NCI-H2196 treated with DMSO at 0.1 percent for 48 hours (cell line): ENCODE results near the gene SMG6.
"Not testable (repeated sequence)": the region's sequence is repeated elsewhere in the genome, so short reads cannot be mapped to it uniquely, and the experiment has no call there.

Source experiments
- DNase-seq: peaks from one replicate; lab custom pipeline; 2025; ENCODE audit not compliant: unreplicated experiment; lab: John Stamatoyannopoulos, UW

The SMG6 gene

DNA sequence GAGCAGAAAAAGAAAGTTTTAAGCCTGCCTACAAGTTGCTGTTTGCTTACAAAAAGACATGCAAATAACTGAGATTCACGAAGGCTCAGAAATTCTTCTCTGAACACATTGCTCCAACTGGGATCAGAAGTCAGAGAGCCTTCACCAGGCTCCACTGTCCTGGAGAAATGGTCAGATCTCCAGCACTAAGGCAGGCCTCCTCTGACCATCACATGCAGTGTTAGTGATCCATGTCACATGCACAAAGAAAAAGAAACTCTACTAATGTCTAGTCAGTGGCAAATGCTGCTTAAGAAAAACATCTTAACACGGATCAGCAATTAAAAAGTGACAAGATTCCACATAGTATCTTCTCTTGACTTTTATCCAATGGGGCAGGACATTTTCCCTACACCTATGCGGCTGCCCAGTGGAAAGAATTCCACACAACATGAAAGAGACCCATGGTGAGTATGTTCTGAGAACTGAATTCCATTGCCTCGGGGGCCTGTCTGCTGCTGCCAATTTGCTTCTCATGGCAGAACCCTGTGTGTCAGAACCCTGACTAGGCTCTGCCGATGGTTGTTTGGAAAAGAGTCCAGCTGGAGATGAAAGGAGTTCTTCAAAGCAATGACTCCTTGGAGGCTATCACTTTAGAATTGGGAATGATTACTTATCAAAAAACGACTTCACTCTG lies 152.1 kb downstream of the SMG6 start:
- DNase-seq, result no peak

DNA sequence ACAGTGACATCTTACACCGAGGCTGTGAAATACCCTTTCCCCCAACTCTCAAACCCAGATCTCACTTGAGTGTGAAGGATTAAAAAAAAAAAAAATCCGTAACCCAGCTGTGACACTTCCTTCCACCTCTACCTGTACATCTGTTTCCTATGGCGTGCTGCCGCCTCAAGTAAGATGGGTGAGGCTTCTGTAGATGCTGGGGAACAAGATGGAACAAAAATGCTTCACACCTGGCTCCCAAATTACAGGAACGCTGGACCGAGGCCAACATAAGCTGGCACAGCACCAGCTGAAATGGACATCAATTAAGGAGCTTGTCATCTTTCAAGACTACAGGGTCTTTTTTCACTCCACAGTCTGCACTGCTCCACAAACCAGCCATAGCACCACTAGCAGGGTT lies 152.8 kb downstream of the SMG6 start:
- DNase-seq, result no peak

DNA sequence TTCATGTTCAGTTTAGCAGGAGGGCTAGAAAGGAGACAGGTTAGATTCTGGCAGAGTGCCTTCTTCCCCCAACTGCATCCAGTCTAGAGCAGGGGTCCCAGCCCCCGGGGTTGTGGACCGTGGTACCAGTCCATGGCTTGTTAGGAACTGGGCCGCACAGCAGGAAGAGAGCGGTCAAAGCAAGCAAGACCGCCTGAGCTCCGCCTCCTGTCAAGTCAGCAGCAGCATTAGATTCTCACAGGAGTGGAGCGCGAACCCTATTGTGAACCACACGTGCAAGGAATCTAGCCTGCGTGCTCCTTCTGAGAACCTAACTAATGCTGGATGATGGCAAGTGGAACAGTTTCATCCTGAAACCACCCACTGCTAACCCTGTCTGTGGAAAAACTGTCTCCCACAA lies 153.7 kb downstream of the SMG6 start:
- DNase-seq, result no peak

DNA sequence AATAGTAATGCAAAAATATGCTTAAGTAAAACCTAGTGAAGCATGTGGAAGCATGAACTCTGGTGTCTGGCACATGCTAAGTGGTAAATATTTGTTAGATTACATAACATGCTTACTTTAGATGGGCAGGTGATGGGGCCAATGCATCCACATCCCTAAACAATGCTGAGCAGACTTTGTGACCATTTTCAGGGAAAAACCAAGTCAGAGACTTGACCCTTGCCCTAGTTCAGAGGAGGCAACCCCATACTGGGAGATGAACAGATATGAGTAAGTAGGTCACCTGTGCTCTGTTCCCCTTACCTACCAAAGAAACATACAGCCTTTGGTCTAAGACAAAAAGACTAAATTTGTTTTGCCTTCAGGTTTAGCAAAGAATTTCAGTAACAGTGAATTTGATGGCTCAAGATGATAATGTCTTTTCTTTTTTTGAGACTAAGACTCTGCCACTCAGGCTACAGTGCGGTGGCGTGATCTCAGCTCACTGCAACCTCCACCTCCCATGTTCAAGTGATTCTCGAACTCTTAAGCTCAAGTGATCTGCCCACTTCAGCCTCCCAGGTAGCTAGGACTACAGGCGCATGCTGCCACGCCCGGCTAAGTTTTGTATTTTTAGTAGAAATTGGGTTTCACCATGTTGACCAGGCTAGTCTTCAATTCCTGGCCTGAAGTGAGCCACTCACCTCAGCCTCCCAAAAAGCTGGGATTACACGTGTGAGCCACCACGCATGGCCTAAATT lies 157.3 kb downstream of the SMG6 start:
- no peak for DNase-seq

DNA sequence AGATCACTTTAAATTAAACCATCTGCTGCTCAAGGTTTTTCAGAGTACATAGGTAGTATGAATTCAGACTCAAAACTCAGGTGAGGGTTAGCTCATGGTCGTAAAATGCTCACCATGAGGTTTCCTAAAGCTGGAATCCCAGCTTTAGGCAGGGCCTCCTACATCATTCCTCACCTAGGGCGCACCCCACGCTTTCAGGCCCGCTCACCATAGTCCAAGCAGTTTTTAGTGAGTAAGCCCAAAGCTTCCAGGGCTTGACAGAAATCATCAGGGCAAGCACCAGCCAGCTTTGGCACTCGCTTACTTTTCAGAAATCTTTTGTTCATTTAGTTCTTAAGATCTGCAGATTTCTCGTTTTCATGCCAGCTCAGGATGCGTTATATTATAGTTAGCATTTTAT lies 158.9 kb downstream of the SMG6 start:
- DNase-seq, result no peak

DNA sequence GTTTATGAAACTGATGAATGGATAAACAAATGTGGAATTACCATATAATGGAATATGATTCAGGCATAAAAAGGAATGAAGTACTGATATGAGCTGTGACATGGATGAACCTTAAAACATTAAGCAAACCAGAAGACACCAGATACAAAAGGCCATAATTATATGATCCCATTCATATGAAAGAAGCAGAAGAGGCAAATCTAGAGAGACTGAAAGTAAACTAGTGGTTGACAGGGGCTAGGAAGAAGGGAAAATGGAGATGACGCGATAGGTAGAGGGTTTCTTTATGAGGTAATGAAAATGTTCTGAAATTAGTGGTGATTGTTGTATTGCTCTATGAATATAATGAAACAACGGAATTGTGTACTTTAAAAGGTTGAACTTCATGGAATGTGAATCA lies 160.3 kb downstream of the SMG6 start:
- DNase-seq, result no peak

DNA sequence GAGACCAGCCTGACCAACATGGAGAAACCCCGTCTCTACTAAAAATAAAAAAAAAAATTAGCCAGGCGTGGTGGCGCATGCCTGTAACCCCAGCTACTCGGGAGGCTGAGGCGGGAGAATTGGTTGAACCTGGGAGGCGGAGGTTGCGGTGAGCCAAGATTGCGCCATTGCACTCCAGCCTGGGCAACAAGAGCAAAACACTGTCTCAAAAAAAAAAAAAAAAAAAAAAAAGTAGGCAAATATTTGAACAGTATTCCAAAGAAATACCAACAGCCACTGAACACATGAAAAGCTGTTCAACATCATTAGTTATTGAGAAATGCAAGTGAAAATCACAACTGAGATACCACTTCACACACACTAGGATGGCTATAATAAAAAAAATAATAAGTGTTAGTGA lies 160.9 kb downstream of the SMG6 start:
- not testable (repeated sequence) for DNase-seq

DNA sequence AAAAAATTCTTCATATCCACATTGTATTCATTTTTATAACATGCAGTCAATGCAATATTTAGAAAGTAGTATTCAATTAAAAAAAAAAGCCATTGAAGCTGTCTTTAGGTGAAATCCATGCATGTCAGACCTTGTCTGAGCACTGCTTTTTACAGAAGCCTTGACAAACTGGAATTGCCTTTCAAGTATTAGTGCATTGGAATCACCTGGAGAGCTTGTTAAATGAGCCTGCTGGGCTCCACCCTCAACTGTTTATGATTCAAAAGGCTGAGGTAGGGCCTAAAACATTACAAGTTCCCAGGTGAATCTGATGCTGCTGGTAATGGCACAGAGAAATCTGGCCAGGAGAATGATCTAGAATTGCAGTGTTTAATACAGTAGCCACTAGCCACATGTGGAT lies 162.9 kb downstream of the SMG6 start:
- no peak for DNase-seq

DNA sequence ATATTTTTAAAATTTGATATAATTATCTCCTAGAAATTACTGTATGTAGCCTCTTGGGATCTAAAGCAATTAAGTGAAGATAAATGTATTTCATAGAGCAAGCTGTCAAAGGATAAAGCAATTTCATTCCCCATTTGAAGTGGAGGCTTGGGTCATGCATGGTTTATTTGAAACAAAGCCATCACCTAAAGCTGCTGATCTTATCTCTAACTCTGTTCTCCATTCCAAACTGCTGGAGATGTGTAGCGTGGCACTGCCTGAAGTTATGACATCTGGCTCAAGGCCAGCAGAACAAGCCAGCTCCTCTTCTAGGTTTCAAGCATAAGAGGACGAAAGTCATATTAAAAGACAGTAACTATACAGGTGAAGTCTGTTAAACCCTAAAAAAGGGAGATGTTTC lies 164.8 kb downstream of the SMG6 start:
- DNase-seq, result no peak

DNA sequence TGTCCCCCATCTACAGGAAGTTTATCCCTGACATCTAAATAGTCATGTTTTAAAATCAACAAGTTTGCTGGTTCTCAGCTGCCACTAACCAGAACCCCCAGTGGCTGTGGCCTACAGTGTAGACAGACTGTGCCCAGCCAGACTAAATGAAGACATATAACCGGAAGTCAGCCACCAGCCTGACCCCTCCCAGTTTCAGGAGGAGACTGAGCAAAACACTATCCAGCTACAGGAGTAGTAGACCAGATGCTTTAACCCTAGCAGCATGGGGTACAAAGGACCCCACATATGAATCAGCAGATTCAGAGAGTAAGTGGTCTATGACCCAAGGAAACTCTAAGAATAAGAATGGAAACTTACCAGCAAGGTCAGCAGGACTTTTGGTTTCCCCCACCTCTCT lies 165.3 kb downstream of the SMG6 start:
- no peak for DNase-seq

DNA sequence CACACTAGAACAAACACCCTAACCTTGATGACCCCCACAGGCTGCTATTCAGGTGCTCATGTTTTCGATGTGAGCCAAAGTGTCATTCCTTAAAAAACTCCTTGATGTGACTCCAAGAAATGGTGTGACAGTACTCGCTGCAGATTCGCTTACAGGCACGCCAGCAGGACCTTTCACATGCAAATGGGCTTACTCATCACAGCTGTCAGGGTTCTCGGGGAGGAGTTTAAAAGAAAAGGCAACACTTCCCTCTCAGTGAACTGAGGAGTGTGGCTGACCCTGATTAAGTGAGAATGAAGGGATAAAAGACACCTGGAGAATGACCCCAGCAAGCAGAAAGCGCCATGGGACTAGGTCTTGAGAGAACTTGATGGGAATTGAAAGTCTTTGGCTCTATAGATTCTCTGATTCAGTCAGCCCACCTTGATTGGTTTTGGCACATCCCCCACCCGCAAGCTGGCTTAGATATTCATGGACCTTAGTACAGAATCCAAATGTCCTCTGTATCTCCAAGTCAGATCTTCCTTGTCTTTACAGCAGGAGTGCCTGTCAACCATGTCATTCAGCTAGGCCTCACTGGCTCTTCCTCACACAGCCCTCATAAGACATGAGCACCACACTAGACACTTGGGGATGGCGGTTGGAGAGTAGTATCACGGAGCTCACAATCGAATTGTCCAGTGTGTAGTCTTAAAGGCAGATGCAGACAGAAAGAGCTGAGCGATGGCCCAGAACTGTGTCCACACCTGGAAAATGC lies 166.1 kb downstream of the SMG6 start:
- no peak for DNase-seq

DNA sequence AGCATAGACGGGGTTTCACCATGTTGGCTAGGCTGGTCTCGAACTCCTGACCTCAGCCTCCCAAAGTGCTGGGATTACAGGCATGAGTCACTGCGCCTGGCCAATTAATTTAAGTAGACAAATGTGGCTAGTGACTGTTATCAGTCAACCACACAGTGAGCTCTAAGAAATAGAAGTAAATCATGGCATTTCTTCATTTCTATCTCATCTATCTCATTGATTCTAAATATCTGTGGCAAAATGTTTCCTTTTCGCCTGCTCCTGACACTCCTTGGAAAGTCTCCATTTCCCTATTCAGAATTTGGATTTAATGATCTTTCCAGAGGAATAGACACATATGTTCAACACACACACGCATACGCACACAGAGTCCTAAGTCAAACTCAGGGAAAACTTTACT lies 167.3 kb downstream of the SMG6 start:
- DNase-seq, result no peak

DNA sequence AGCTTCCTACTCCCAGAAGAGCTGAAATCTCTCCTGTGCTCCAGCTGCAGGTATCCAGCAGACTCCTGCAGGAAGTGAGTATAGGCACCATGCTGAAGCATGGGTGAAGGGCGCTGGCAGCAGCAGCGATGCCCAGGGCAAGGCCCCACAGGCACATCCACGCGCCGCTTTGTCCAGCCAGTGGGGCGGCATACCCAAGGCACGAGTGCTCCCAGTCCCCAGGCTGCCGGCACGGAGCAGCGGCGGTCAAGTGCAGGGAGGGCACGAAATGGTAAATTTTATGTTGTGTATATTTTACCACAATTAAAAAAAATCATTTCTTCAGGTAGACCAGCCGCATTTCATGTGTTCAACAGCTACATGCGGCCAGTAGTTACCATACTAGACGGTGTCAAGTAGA lies 175.6 kb downstream of the SMG6 start:
- DNase-seq, result no peak

DNA sequence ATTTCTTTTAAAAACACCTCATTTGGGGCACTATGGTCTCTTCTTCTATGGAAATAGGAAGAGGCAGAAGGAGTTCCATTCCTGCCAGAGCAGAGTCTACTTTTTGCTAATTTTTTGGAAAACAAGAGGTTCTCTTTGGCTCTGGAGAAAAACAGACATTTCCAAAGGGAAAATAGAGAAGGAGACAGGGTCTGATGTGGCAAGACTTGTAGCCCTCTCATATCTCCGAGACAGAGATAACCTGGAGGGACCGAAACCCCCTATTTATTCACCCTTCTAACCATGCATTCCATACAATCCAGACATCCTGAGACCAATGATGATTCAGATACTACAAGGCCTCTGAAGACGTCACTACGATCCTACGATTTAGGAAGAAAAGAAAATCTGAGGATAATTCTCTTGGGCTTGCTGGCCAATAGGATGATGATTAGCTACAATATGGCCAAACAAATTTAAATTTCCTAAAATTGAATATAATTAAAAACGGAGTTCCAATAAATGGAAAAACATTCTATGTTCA lies 178.5 kb downstream of the SMG6 start:
- DNase-seq, result no peak

DNA sequence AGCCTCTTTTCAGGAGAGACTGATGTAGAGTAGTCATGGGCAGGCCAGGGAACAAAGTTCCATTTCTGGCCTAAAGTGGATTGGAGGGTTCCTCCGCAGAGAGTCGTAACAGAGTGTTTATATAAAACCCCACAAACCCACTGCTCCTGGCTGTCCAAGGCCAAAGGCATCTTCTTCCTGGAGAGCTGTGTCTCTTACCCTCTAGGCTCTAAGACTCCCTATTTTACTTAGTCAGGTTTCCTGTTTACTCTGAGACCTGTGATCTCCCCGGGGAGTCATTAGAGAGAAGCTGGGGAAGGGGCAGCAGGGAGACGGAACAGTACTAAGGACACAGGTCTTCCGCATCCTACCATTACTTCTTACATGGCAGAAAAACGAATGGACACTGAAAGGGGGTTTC lies 179.2 kb downstream of the SMG6 start:
- DNase-seq, result no peak

DNA sequence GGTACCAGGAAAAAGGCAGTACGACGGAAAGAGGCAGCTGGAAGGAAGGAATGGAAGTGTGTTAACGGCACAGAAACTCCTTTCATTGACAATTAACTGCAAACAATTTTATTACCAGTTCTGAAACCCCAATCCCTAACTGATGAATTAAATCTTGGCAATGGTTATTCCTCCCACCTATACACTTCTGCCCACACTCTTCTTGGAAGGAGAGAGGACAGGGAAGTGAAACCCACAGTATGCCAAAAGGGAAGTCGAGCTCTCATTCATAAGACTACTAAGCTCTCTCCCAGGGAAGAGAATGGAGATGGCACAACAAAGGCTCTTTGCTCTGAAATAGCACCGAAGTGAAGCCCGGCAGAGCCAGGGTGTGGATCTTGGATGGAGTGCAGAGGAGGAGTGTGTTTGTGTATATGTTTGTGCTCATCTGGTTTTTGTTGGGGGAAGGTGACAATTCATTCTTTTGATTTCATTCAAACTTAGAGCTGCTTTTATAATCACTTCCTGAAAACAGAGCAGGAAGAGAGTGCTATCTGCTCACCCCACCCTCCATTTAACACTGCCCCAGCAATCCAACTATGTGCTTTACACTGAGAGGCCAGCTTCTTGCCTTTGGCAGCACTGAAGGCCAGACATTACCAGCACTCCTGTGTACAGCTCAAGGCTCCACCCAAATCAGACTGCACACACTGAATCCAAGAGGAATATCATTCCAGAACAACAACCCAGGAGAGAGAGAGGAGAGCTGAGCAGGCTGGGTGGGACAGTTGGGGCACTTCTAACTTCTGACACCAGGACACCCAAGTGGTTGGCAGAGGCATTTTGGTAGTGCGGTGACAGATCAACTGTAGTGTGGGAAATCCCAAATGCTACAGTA lies 180.0 kb downstream of the SMG6 start:
- no peak for DNase-seq

DNA sequence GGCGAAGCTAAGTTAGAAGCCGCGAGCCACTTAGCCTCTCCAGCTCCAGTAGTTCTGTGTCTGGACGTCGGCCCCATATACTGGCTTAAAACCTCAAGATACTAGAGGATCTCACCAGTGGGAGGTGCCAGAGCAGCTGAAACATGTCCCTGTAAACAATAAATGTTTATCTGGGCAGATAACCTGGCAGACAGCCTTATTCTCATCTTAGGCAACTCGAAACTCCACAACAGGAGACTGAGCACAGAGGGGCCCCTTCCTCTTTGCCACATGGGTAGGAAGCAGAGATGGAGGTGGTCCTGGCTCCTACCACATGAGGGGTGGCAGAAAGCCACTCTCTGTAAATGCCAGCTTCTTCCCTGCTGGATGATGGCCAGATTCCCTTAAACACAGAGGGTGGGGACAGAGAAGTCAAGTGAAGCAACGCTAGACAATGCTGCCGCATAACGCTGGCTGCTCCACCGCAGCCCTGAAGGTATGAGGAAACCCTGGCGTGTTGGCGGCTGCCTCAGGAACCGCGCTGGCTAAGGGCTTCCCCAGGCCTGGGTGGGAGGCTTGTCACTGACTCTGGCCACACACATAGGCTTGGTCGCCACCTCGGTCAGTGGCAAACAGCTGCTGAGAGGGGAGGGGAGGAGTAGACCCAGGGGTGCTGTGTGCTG lies 180.8 kb downstream of the SMG6 start:
- peak; percentile 29 for DNase-seq

DNA sequence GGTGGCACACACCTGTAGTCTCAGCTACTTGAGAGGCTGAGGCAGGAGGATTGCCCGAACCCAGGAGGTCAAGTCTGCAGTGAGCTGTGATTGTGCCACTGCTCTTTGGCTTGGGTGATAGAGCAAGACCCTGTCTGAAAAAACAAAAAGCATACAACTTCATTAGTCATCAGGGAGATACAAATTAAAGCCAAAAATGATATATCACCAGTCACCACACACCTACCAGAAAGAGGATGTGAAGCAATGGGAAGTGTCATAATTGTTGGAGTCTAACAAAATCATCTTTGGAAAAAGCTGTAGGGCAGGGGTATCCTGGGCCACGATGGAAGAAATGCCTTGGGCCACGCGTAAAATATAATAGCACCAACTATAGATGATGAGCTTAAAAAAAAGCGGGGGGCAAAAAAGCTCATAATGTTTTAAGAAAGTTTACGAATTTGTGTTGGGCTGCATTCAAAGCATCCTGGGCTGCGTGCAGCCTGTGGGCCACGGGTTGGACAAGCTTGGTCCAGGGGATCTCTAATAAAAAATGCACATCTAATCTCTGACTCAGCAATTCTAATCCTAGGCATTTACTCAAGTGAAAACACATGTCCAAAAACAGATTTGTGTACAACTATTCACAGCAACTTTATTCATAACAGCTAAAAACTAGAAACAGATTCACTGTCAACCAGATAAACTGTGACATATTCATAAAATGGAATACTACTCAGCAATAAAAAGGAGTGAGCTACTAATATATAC lies 182.8 kb downstream of the SMG6 start:
- DNase-seq, result no peak

DNA sequence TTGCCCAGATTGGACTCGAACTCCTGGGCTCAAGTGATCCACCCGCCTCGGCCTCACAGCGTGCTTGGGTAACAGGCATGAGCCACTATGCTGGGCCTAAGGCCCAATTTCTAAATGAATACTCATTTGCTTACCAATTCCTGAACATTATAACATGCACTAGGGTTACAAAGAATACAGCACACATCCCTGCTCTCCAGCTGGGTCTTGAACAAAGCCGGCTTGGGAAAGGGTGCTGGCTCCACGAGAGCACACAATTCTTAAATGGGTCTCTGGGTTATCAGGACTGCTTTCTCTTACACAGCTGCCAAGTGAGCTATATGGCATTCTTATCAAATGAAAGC lies 190.3 kb downstream of the SMG6 start:
- no peak for DNase-seq

DNA sequence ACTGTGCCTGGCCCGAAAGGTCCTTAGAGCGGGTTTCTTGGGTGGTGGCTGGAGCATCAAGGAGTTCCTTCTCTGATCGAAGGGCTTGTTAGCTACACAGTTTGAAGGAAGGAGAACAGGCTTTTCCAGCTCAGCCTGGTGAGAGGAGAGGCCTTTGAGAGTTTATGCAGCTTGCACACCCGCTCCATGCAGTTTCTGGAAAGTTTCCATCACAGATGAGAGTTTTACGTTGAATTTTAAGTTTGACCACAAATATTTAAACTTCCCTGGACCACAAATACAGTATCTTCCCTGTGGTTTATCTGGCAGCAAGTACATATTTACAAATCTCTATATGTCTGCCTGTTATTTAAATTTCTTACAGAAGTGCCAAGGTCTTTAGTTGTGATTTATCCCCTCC lies 191.9 kb downstream of the SMG6 start:
- no peak for DNase-seq
